Thoracic aorta (tissue), 2 donors: Measurements from ENCODE around the gene APAF1. TPM values are rescaled to one million over a fixed set of nuclear protein-coding genes. Genes with fewer than 3 reads are reported as not detected.
"Not testable (repeated sequence)": the region's sequence is repeated elsewhere in the genome, so short reads cannot be mapped to it uniquely, and the experiment has no call there.

Source experiments
- ATAC-seq: fragments of 150-250 bp; one replicate; pipeline ENCODE4 v1.8.0; 2017; ENCODE audit warnings: low read depth; ENCODE audit not compliant: insufficient number of reproducible peaks, low FRiP score
- DNase-seq: peaks from one replicate; pipeline ENCODE4 v3.0.0-alpha.2; 2020; ENCODE audit warnings: low spot score
- H3K27ac ChIP-seq, 2 donors: fragments of 200-600 bp; sonication (generic); 1 replicate in 1 of 2; 2 replicates in 1 of 2; pipeline ENCODE4 v1.5.1; 2016; ENCODE audit warnings: mild to moderate bottlenecking in 2 of 2, moderate library complexity in 2 of 2
- H3K27me3 ChIP-seq: fragments of 200-600 bp; sonication (generic); replicated peaks from 2 replicates; pipeline ENCODE4 v1.6.0; 2016; ENCODE audit warnings: mild to moderate bottlenecking; ENCODE audit not compliant: insufficient read depth
- H3K36me3 ChIP-seq: fragments of 200-600 bp; sonication (generic); one replicate; pipeline ENCODE4 v1.5.1; 2016
- H3K4me1 ChIP-seq, 2 donors: fragments of 200-600 bp; sonication (generic); 1 replicate in 1 of 2; 2 replicates in 1 of 2; pipeline versions ENCODE4 v1.5.1 to v1.6.0; 2016; ENCODE audit warnings: low read depth in 2 of 2, mild to moderate bottlenecking in 1 of 2; ENCODE audit not compliant: control insufficient read depth in 1 of 2
- H3K4me3 ChIP-seq: fragments of 200-600 bp; sonication (generic); 2 replicates; pipeline ENCODE4 v1.5.1; 2016; ENCODE audit warnings: mild to moderate bottlenecking
- H3K9me3 ChIP-seq: fragments of 200-600 bp; sonication (generic); 2 replicates; pipeline ENCODE4 v1.5.1; 2016
- total RNA-seq, 2 donors: library from RNA; depleted of rRNA; stranded (reverse); fragments of >200 nt; gene quantifications; one replicate each; pipeline versions ENCODE4 v1.1.0 to v1.2.3, GENCODE V29; 2016
- TF ChIP-seq, protein P1 (sequence below): fragments of 200-600 bp; sonication (generic); IDR thresholded peaks from one replicate; pipeline ENCODE4 v1.5.1; 2019; ENCODE audit warnings: antibody characterized with exemption

APAF1 gene, protein sequence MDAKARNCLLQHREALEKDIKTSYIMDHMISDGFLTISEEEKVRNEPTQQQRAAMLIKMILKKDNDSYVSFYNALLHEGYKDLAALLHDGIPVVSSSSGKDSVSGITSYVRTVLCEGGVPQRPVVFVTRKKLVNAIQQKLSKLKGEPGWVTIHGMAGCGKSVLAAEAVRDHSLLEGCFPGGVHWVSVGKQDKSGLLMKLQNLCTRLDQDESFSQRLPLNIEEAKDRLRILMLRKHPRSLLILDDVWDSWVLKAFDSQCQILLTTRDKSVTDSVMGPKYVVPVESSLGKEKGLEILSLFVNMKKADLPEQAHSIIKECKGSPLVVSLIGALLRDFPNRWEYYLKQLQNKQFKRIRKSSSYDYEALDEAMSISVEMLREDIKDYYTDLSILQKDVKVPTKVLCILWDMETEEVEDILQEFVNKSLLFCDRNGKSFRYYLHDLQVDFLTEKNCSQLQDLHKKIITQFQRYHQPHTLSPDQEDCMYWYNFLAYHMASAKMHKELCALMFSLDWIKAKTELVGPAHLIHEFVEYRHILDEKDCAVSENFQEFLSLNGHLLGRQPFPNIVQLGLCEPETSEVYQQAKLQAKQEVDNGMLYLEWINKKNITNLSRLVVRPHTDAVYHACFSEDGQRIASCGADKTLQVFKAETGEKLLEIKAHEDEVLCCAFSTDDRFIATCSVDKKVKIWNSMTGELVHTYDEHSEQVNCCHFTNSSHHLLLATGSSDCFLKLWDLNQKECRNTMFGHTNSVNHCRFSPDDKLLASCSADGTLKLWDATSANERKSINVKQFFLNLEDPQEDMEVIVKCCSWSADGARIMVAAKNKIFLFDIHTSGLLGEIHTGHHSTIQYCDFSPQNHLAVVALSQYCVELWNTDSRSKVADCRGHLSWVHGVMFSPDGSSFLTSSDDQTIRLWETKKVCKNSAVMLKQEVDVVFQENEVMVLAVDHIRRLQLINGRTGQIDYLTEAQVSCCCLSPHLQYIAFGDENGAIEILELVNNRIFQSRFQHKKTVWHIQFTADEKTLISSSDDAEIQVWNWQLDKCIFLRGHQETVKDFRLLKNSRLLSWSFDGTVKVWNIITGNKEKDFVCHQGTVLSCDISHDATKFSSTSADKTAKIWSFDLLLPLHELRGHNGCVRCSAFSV (N-terminal part only)
- 10 to 100 TPM; 16.0 to 19.8 TPM for total RNA-seq

DNA sequence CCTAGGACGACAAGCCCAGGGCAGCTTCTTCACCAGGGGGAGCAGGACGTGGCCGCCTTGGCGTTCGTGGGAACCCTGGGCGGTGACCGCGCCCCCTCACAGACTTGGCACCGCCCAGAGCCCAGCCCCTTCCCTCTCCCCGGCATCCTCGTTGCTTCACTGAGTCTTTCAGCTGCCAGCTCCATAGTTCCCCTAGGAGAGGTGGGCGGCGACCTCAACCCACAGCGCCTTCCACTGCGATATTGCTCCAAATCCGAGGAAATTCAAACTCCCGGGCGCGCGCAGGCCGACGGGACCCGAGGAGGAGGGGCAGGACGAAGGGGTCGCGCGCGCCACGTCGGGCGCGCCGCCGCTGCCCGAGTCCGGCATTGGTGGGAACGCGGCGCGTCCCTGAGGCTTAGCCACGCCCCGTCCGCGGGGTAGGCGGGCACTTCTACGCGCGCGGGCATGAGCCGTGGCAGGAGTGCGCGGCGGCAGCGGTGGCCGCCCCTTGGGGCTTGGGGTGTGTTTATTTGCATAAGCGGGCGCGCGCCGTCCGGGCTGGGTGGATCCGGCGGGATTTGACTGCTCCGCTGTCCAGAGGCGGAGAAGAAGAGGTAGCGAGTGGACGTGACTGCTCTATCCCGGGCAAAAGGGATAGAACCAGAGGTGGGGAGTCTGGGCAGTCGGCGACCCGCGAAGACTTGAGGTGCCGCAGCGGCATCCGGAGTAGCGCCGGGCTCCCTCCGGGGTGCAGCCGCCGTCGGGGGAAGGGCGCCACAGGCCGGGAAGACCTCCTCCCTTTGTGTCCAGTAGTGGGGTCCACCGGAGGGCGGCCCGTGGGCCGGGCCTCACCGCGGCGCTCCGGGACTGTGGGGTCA, at the start of gene APAF1, which contains the start of gene IKBIP:
TSS of gene APAF1 (plus strand) at position 579 of the 860 bp plus-strand sequence. CDS start 3,070 bp downstream, outside the sequence.
TSS of gene IKBIP (minus strand) at position 77 of the 860 bp plus-strand sequence. CDS start 87 bp downstream, outside the sequence.
- Histone ChIP-seq H3K27me3 (no peaks in the 10 kb centered on the region), H3K4me3 (peak within 1 kb of the TSS; percentile 92), H3K4me1 (peaks cover 0 to 39% of the 10 kb centered on the region in 2 donors), H3K9me3 (no peaks in the 10 kb centered on the region), H3K36me3 (peaks cover 4% of the 10 kb centered on the region), H3K27ac (peak within 1 kb of the TSS; percentile 66 to 73)
- TF ChIP-seq, protein P1, sequence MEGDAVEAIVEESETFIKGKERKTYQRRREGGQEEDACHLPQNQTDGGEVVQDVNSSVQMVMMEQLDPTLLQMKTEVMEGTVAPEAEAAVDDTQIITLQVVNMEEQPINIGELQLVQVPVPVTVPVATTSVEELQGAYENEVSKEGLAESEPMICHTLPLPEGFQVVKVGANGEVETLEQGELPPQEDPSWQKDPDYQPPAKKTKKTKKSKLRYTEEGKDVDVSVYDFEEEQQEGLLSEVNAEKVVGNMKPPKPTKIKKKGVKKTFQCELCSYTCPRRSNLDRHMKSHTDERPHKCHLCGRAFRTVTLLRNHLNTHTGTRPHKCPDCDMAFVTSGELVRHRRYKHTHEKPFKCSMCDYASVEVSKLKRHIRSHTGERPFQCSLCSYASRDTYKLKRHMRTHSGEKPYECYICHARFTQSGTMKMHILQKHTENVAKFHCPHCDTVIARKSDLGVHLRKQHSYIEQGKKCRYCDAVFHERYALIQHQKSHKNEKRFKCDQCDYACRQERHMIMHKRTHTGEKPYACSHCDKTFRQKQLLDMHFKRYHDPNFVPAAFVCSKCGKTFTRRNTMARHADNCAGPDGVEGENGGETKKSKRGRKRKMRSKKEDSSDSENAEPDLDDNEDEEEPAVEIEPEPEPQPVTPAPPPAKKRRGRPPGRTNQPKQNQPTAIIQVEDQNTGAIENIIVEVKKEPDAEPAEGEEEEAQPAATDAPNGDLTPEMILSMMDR: no peak
- ATAC-seq: peak; percentile 93
- peak; percentile 86 for DNase-seq

DNA sequence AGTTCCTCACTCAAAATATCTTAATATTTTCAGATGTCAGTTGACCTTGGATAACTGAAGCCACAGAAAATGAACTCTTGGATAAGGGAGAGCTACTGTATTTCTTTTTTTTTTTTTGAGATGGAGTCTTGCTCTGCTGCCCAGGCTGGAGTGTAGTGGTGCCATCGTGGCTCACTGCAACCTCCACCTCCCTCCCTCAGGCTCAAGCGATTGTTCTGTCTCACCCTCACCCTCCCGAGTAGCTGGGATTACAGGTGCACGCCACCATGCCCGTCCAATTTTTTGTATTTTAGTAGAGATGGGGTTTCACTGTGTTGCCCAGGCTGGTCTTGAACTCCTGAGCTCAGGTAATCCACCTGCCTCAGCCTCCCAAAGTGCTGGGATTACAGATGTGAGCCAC, 47.8 kb upstream of the APAF1 start:
- peaks cover 14 to 20% of the 10 kb centered on the region in 2 donors for H3K4me1 ChIP-seq
- H3K36me3 ChIP-seq: peaks cover 39% of the 10 kb centered on the region
- H3K4me3 ChIP-seq: not testable (repeated sequence)

DNA sequence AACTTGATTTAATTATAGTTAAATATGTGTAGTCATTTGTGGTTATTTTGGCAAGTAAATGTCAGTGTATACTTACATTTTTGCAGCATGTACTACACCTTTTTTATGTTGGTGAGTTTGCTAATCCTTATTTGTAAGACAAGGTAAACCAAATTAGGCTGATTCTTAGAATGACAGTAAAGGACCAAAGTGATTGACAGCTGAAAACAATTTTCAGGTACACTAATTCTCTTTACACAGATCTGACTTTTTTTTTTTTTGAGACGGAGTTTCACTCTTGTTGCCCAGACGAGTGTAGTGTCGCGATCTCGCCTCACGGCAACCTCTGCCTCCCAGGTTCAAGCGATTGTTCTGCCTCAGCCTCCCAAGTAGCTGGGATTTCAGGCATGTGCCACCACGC, 43.2 kb upstream of the APAF1 start:
- no peaks in the 10 kb centered on the region for H3K9me3 ChIP-seq
- no peak for DNase-seq
- no peak for ATAC-seq
- no peak overlapping the region for H3K4me3 ChIP-seq
- TF ChIP-seq, protein P1: no peak
- no peaks in the 10 kb centered on the region for H3K27me3 ChIP-seq
- H3K4me1 ChIP-seq: peaks cover 0 to 3% of the 10 kb centered on the region in 2 donors
- no peak overlapping the region for H3K27ac ChIP-seq
- H3K36me3 ChIP-seq: peaks cover 56% of the 10 kb centered on the region

More for the DNA sequence above, 47.8 kb upstream of the APAF1 start:
- not testable (repeated sequence) for H3K27ac ChIP-seq, H3K27me3 ChIP-seq, DNase-seq, H3K9me3 ChIP-seq, ATAC-seq

DNA sequence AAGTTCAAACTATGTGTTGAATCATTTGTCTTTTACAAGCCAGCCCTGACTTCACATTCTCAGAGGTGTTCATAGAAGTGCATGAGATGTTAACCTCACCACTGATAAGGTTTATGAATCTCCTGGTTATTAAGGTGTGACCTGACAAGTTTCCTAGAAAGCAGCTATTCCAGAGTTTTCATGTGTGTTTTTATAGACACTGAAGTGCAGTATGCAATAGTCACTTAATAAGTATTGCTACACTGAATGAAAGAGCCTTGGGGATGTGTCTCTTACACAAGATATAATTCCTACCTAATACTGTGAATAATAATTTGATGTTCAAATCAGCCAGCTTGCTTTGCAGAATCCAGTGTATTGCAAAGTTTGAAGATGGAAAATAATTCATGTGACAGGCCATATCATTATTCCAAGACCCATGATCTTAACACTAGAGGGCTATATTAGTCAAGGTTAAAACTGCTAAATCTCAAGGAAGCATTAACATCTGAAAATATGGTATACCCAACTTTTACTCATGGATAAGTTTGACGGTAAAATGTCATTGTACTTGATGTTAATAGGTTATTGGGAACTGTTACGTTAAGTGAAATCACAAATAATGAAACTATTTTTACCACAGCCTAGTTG, 38.6 kb upstream of the APAF1 start:
- peaks cover 25% of the 10 kb centered on the region for H3K36me3 ChIP-seq

More for the DNA sequence above, 38.6 kb upstream of the APAF1 start:
- no peak for DNase-seq
- TF ChIP-seq, protein P1: no peak
- Histone ChIP-seq H3K9me3 (no peaks in the 10 kb centered on the region), H3K4me3 (no peak overlapping the region), H3K4me1 (no peaks in the 10 kb centered on the region), H3K27me3 (no peaks in the 10 kb centered on the region), H3K27ac (no peak overlapping the region)
- no peak for ATAC-seq
